IMR-90 (cell line): ENCODE measurements around the gene SGCE. TPM values are rescaled to one million over a fixed set of nuclear protein-coding genes. Genes with fewer than 3 reads are reported as not detected.
"Not testable (repeated sequence)": the region's sequence is repeated elsewhere in the genome, so short reads cannot be mapped to it uniquely, and the experiment has no call there.

Source experiments
- ATAC-seq: fragments of 200-7000 bp; cut with Tn5 transposase; 2 replicates; pipeline ENCODE4 v1.9.1; 2020; ENCODE audit warnings: low read depth, mild to moderate bottlenecking, moderate library complexity
- BruUV-seq: library from RNA; stranded (reverse); fragments of 400-500 nt; replicated peaks from 2 replicates; lab custom pipeline; 2021; lab: Mats Ljungman, UMichigan
- CTCF ChIA-PET: fragments of 300-600 bp; formaldehyde crosslinking; extraction: SDS; loops from one replicate; lab custom pipeline; 2021; ENCODE audit warnings: antibody characterized with exemption; lab: Yijun Ruan, JAX
- POLR2A ChIA-PET: fragments of 300-600 bp; sonication (Branson Sonifier 250); formaldehyde crosslinking; loops from one replicate; lab custom pipeline; 2022; ENCODE audit warnings: antibody characterized with exemption; ENCODE audit not compliant: unreplicated experiment; lab: Charles Lee
- DNase-seq: peaks from one replicate; pipeline ENCODE4 v3.0.0; 2013
- H2AFZ ChIP-seq: replicated peaks from 2 replicates; pipeline ENCODE3; 2013; ENCODE audit warnings: low read length, mild to moderate bottlenecking; ENCODE audit not compliant: poor library complexity
- H2AK5ac ChIP-seq: 2 replicates; pipeline ENCODE4 v1.6.1; 2013; ENCODE audit warnings: low read depth, low read length, inconsistent platforms
- H2AK9ac ChIP-seq: replicated peaks from 2 replicates; pipeline ENCODE3; 2013; ENCODE audit warnings: mild to moderate bottlenecking, low read depth, low read length, moderate library complexity; ENCODE audit not compliant: poor library complexity
- H2BK120ac ChIP-seq: 2 replicates; pipeline ENCODE4 v1.6.1; 2013; ENCODE audit warnings: low read depth, low read length, inconsistent platforms
- H2BK15ac ChIP-seq: 3 replicates; pipeline ENCODE4 v1.6.1; 2013; ENCODE audit warnings: low read depth, low read length, inconsistent platforms
- H2BK20ac ChIP-seq: 2 replicates; pipeline ENCODE4 v1.6.1; 2013; ENCODE audit warnings: low read depth, mild to moderate bottlenecking, inconsistent platforms, low read length, moderate library complexity
- H2BK5ac ChIP-seq: 2 replicates; pipeline ENCODE4 v1.6.1; 2013; ENCODE audit warnings: mild to moderate bottlenecking, low read depth, low read length, inconsistent platforms; ENCODE audit not compliant: poor library complexity, severe bottlenecking
- H3K14ac ChIP-seq: replicated peaks from 2 replicates; pipeline ENCODE4 v1.6.1; 2013; ENCODE audit warnings: low read depth, low read length, inconsistent platforms
- H3K18ac ChIP-seq: 2 replicates; pipeline ENCODE4 v1.6.1; 2013; ENCODE audit warnings: low read depth, low read length, control low read depth
- H3K23ac ChIP-seq: 2 replicates; pipeline ENCODE4 v1.6.1; 2013; ENCODE audit warnings: low read depth, low read length, inconsistent platforms
- H3K27ac ChIP-seq: 2 replicates; pipeline ENCODE4 v1.5.1; 2013; ENCODE audit warnings: mild to moderate bottlenecking, control low read depth, low read length; ENCODE audit not compliant: insufficient read depth
- H3K27me3 ChIP-seq: 2 replicates; pipeline ENCODE4 v1.6.1; 2013; ENCODE audit warnings: low read length; ENCODE audit not compliant: control insufficient read depth, insufficient read depth
- H3K36me3 ChIP-seq: 2 replicates; pipeline ENCODE4 v1.6.1; 2013; ENCODE audit warnings: low read length, mixed read lengths; ENCODE audit not compliant: control insufficient read depth, insufficient read depth
- H3K4ac ChIP-seq: 2 replicates; pipeline ENCODE4 v1.6.1; 2013; ENCODE audit warnings: low read depth, low read length, inconsistent platforms
- H3K4me1 ChIP-seq: 2 replicates; pipeline ENCODE4 v1.6.1; 2013; ENCODE audit warnings: low read length, mixed read lengths; ENCODE audit not compliant: control insufficient read depth, insufficient read depth
- H3K4me2 ChIP-seq: 2 replicates; pipeline ENCODE4 v1.6.1; 2013; ENCODE audit warnings: low read depth, mild to moderate bottlenecking, control low read depth, low read length, moderate library complexity
- H3K4me3 ChIP-seq: 2 replicates; pipeline ENCODE4 v1.5.1; 2013; ENCODE audit warnings: low read depth, mild to moderate bottlenecking, control low read depth, low read length, moderate library complexity; ENCODE audit not compliant: insufficient read depth
- H3K56ac ChIP-seq: 2 replicates; pipeline ENCODE4 v1.6.1; 2013; ENCODE audit warnings: low read length, inconsistent platforms; ENCODE audit not compliant: insufficient read depth; ENCODE audit errors: extremely low read depth
- H3K79me1 ChIP-seq, 2 experiments: 2 replicates each; pipeline ENCODE4 v1.6.1; 2013; ENCODE audit warnings: low read length in 2 of 2, inconsistent platforms in 1 of 2, low read depth in 1 of 2
- H3K9ac ChIP-seq: 2 replicates; pipeline ENCODE4 v1.6.1; 2013; ENCODE audit warnings: low read depth, low read length, control low read depth
- H3K9me1 ChIP-seq: 2 replicates; pipeline ENCODE4 v1.6.1; 2013; ENCODE audit warnings: low read length, inconsistent platforms; ENCODE audit not compliant: insufficient read depth
- H3K9me3 ChIP-seq: 2 replicates; pipeline ENCODE4 v1.6.1; 2013; ENCODE audit warnings: low read length; ENCODE audit not compliant: control insufficient read depth, insufficient read depth
- H4K20me1 ChIP-seq: 2 replicates; pipeline ENCODE4 v1.6.1; 2013; ENCODE audit warnings: low read length, inconsistent platforms; ENCODE audit not compliant: insufficient read depth
- H4K5ac ChIP-seq: 2 replicates; pipeline ENCODE4 v1.6.1; 2013; ENCODE audit warnings: mild to moderate bottlenecking, low read depth, low read length, control low read depth
- H4K8ac ChIP-seq, 2 experiments: 2 replicates each; pipeline ENCODE4 v1.6.1; 2013; ENCODE audit warnings: low read depth in 2 of 2, low read length in 2 of 2, control low read depth in 1 of 2, inconsistent platforms in 1 of 2
- H4K91ac ChIP-seq: 2 replicates; pipeline ENCODE4 v1.6.1; 2013; ENCODE audit warnings: low read depth, low read length, inconsistent platforms; ENCODE audit not compliant: insufficient read depth
- BHLHE40 ChIP-seq: fragments of 150-350 bp; IDR thresholded peaks from 2 replicates; pipeline ENCODE4 v1.6.1; 2016; ENCODE audit warnings: mild to moderate bottlenecking, low read depth, low read length
- CHD1 ChIP-seq: IDR thresholded peaks from 2 replicates; pipeline ENCODE4 v1.6.1; 2012; ENCODE audit warnings: low read depth, low read length, improper control_type of control experiment
- ELK1 ChIP-seq: fragments of 150-350 bp; IDR thresholded peaks from 2 replicates; pipeline ENCODE4 v1.6.1; 2016; ENCODE audit warnings: low read depth, mild to moderate bottlenecking, low read length, moderate library complexity, borderline replicate concordance
- FOS ChIP-seq: fragments of 150-350 bp; IDR thresholded peaks from 2 replicates; pipeline ENCODE4 v1.6.1; 2016; ENCODE audit warnings: low read depth, low read length
- MAZ ChIP-seq: IDR thresholded peaks from 2 replicates; pipeline ENCODE4 v1.6.1; 2012; ENCODE audit warnings: low read depth, mild to moderate bottlenecking, low read length, improper control_type of control experiment, moderate library complexity, borderline replicate concordance
- POLR2A ChIP-seq: IDR thresholded peaks from 2 replicates; pipeline ENCODE4 v1.6.1; 2012; ENCODE audit warnings: mild to moderate bottlenecking, low read depth, low read length
- RAD21 ChIP-seq: IDR thresholded peaks from 2 replicates; pipeline ENCODE4 v1.6.1; 2012; ENCODE audit warnings: low read length, improper control_type of control experiment
- WGBS, 2 experiments: methylation state at CpG; one replicate each; pipeline versions ENCODE4 v1.1.5 to v1.1.7; 2013; ENCODE audit warnings: missing lambda C conversion rate in 2 of 2; ENCODE audit not compliant: insufficient read length in 1 of 2; ENCODE audit errors: extremely low coverage in 2 of 2; 5-methylcytosine and 5-hydroxymethylcytosine counted together
- dilution Hi-C: fragments of 300-500 bp; cut with HindIII; formaldehyde crosslinking; loops from one replicate; pipeline ENCODE4 v1.14.3; 2018; ENCODE audit warnings: low sequenced_read_pairs; ENCODE audit not compliant: unreplicated experiment
- in situ Hi-C: fragments of 300-500 bp; cut with MboI; formaldehyde crosslinking; loops from 3 replicates; pipeline ENCODE4 v1.14.3; 2019; ENCODE audit warnings: low sequenced_read_pairs, inconsistent platforms, mixed read lengths
- intact Hi-C: fragments of 100-400 bp; cut with micrococcal nuclease; formaldehyde crosslinking; loops from 2 replicates; pipeline ENCODE4 v1.10.0; 2022
- polyA plus RNA-seq, 3 experiments: library from polyadenylated mRNA; depleted of rRNA; stranded (reverse); fragments of >200 nt; gene quantifications; 2 replicates each; pipeline ENCODE4 v1.2.3, GENCODE V29; 2012; ENCODE audit warnings: low replicate concordance in 1 of 3
- total RNA-seq: library from RNA; depleted of rRNA; stranded (reverse); fragments of >200 nt; gene quantifications from 2 replicates; pipeline ENCODE4 v1.2.3, GENCODE V29; 2012

SGCE gene
- total and polyA plus RNA-seq, 2 of the 4 experiments (the other 2 are of a cell fraction), result 39.4 to 40.5 TPM

- TF ChIP-seq RAD21 (peak; percentile 46), FOS (no peak), POLR2A (peak; percentile 70), BHLHE40 (no peak), ELK1 (no peak), MAZ (peak; percentile 90), CHD1 (no peak)
Observed at GRCh38 chr7:94655848-94656657, at the start of gene SGCE (continued).

- H3K79me1 ChIP-seq, POLR2A ChIA-PET, ATAC-seq, H2BK5ac ChIP-seq, H2AK5ac ChIP-seq, in situ Hi-C loops, H2AFZ ChIP-seq, H3K9ac ChIP-seq, H3K9me1 ChIP-seq, H3K27ac ChIP-seq, H2BK120ac ChIP-seq, H3K4me2 ChIP-seq, H2BK15ac ChIP-seq, H3K23ac ChIP-seq, H3K4me1 ChIP-seq, H3K18ac ChIP-seq, H4K91ac ChIP-seq, H4K5ac ChIP-seq, H4K20me1 ChIP-seq, intact Hi-C loops, CTCF ChIA-PET, H3K4ac ChIP-seq, H3K27me3 ChIP-seq, DNase-seq, BruUV-seq, H4K8ac ChIP-seq, H3K56ac ChIP-seq, H2AK9ac ChIP-seq, H2BK20ac ChIP-seq, H3K14ac ChIP-seq, dilution Hi-C loops, H3K9me3 ChIP-seq, H3K36me3 ChIP-seq, H3K4me3 ChIP-seq: not testable (repeated sequence)
- 97% methylated on average over 7 of the region's 39 CpGs; no CpG with 5 or more reads in 1 of the 2 experiments for WGBS, 2 experiments
Observed at GRCh38 chr7:94705155-94706021, 49.5 kb upstream of the SGCE start.
